Measurements from ENCODE around the gene ATOH8. TPM values are rescaled to one million over a fixed set of nuclear protein-coding genes. Genes with fewer than 3 reads are reported as not detected.

The ATOH8 gene
- 100 to 1,000 TPM in 2 of 4 donors, 10 to 100 TPM in 2; 82.8 to 260 (median 167) TPM for total RNA-seq

- Histone ChIP-seq H3K4me1 (peaks cover 34 to 56% of the 10 kb centered on the region in 2 donors), H3K9me3 (no peaks in the 10 kb centered on the region), H3K36me3 (peaks cover 0 to 34% of the 10 kb centered on the region in 2 donors), H3K27me3 (no peaks in the 10 kb centered on the region), H3K27ac (peak within 1 kb of the TSS; percentile 97 to 99 (median 99)), H3K4me3 (replicated peaks in 1 of 3) (peak within 1 kb of the TSS; percentile 76 to 96 (median 82))
- TF ChIP-seq POLR2A (IDR thresholded peaks at IDR 0.05): peak; percentile 19 to 88
- no peak for TF ChIP-seq CTCF (IDR thresholded peaks at IDR 0.05)
- peak; percentile 84 to 88 for DNase-seq
- WGBS, 2 donors: 1 to 5% methylated on average over 14 to 61 of the region's 81 CpGs
- intact Hi-C loops (cut with DNase I): no loop called here
Measured at GRCh38 chr2:85753525-85754312, at the start of gene ATOH8. Gene ATOH8 (plus strand): TSS chr2:85753991. CDS start chr2:85754190, 199 bp downstream.

GRCh38 chr2:85704038-85704437 lies 49.8 kb upstream of the ATOH8 start:
- H3K4me1 ChIP-seq: peaks cover 43 to 52% of the 10 kb centered on the region in 2 donors
- no peaks in the 10 kb centered on the region for H3K27me3 ChIP-seq
- no peaks in the 10 kb centered on the region for H3K9me3 ChIP-seq
- 91 to 94% methylated on average over 3 of the region's 3 CpGs for WGBS, 2 donors
- no peak overlapping the region for H3K4me3 ChIP-seq (replicated peaks in 1 of 3)
- intact Hi-C loops (cut with DNase I): no loop called here
- H3K36me3 ChIP-seq: no peaks in the 10 kb centered on the region
- peak overlapping the region in 1 of 3 donors; percentile 100 for H3K27ac ChIP-seq
- no peak for DNase-seq
- TF ChIP-seq CTCF (IDR thresholded peaks at IDR 0.05) (no peak), POLR2A (IDR thresholded peaks at IDR 0.05) (no peak)

- WGBS, 2 donors: 83 to 89% methylated on average over 8 of the region's 8 CpGs
- no peaks in the 10 kb centered on the region for H3K27me3 ChIP-seq
- peaks cover 52 to 62% of the 10 kb centered on the region in 2 donors for H3K4me1 ChIP-seq
- H3K36me3 ChIP-seq: no peaks in the 10 kb centered on the region
- no peak for DNase-seq
- no peaks in the 10 kb centered on the region for H3K9me3 ChIP-seq
- no peak for TF ChIP-seq POLR2A (IDR thresholded peaks at IDR 0.05)
- TF ChIP-seq CTCF (IDR thresholded peaks at IDR 0.05): no peak
- intact Hi-C loops (cut with DNase I): no loop called here
- peak overlapping the region; percentile 98 to 100 (median 100) for H3K27ac ChIP-seq
- no peak overlapping the region for H3K4me3 ChIP-seq (replicated peaks in 1 of 3)
Measured at GRCh38 chr2:85704800-85705679, 48.8 kb upstream of the ATOH8 start.

GRCh38 chr2:85705680-85706039 lies 48.1 kb upstream of the ATOH8 start:
- DNase-seq: peak; percentile 72 to 79
- no peak overlapping the region for H3K4me3 ChIP-seq (replicated peaks in 1 of 3)
- 46 to 47% methylated on average over 2 of the region's 2 CpGs for WGBS, 2 donors
- intact Hi-C loops (cut with DNase I): no loop called here
- H3K36me3 ChIP-seq: no peaks in the 10 kb centered on the region
- no peaks in the 10 kb centered on the region for H3K9me3 ChIP-seq
- TF ChIP-seq POLR2A (IDR thresholded peaks at IDR 0.05) (peak in 1 of 2 donors; percentile 81), CTCF (IDR thresholded peaks at IDR 0.05) (peak in 1 of 6 experiments; percentile 12)
- peaks cover 58 to 68% of the 10 kb centered on the region in 2 donors for H3K4me1 ChIP-seq
- H3K27me3 ChIP-seq: no peaks in the 10 kb centered on the region
- H3K27ac ChIP-seq: peak overlapping the region; percentile 98 to 100 (median 100)

All from thyroid gland (tissue), 4 donors.